ENCODE data around the gene PRKG1. TPM values are rescaled to one million over a fixed set of nuclear protein-coding genes. Genes with fewer than 3 reads are reported as not detected.

PRKG1 gene
- total and polyA plus RNA-seq, 4 donors, result 0.46 to 5.1 (median 1.5) TPM

DNA sequence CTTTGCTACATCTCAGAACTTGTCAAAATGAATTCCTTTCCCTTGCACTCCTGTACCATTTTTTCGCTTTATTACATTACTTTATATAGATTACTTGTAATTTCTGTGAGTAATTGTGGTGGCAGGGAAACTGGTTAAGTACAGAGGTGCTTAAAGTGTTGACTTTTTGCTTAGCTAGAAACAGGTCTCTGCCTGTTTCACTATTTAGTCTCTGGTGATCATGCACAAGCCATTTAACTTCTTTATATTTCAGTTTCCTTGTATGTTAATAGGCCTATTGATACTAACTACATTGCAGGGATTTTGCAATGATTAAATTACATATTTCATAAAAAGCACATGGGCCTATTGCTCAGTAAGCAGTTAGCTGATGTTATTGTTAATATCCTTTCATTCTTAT, 233.8 kb downstream of the PRKG1 start:
- Histone ChIP-seq H3K27me3 (ENCODE audit: control insufficient read depth in 4 of 4, insufficient read depth in 4 of 4, low read length in 3 of 4) (peaks cover 0 to 3% (median 0%) of the 10 kb centered on the region in 4 donors), H3K27ac (ENCODE audit: low read depth in 1 of 2, low read length in 2 of 2) (no peak overlapping the region), H3K9ac (ENCODE audit: low read depth in 1 of 2, low read length in 2 of 2) (no peak overlapping the region), H3K9me3 (ENCODE audit: control insufficient read depth in 4 of 4, low read length in 3 of 4) (peaks cover 0 to 4% (median 0%) of the 10 kb centered on the region in 4 donors), H3K36me3 (ENCODE audit: control insufficient read depth in 4 of 4, insufficient read depth in 3 of 4, low read depth in 1 of 4, low read length in 3 of 4) (no peaks in the 10 kb centered on the region), H3K4me3 (ENCODE audit: low read depth in 1 of 3, low read length in 3 of 3) (no peak overlapping the region), H3K4me1 (ENCODE audit: control insufficient read depth in 4 of 4, insufficient read depth in 4 of 4, low read length in 3 of 4) (no peaks in the 10 kb centered on the region)
- no peak for DNase-seq (ENCODE audit: low spot score)
- WGBS, result 59% methylated on average over 1 of the region's 1 CpG
- no peak for TF ChIP-seq YY1 (IDR thresholded peaks at IDR 0.05)
- TF ChIP-seq MAX (IDR thresholded peaks at IDR 0.05), result no peak
- TF ChIP-seq, protein P1, sequence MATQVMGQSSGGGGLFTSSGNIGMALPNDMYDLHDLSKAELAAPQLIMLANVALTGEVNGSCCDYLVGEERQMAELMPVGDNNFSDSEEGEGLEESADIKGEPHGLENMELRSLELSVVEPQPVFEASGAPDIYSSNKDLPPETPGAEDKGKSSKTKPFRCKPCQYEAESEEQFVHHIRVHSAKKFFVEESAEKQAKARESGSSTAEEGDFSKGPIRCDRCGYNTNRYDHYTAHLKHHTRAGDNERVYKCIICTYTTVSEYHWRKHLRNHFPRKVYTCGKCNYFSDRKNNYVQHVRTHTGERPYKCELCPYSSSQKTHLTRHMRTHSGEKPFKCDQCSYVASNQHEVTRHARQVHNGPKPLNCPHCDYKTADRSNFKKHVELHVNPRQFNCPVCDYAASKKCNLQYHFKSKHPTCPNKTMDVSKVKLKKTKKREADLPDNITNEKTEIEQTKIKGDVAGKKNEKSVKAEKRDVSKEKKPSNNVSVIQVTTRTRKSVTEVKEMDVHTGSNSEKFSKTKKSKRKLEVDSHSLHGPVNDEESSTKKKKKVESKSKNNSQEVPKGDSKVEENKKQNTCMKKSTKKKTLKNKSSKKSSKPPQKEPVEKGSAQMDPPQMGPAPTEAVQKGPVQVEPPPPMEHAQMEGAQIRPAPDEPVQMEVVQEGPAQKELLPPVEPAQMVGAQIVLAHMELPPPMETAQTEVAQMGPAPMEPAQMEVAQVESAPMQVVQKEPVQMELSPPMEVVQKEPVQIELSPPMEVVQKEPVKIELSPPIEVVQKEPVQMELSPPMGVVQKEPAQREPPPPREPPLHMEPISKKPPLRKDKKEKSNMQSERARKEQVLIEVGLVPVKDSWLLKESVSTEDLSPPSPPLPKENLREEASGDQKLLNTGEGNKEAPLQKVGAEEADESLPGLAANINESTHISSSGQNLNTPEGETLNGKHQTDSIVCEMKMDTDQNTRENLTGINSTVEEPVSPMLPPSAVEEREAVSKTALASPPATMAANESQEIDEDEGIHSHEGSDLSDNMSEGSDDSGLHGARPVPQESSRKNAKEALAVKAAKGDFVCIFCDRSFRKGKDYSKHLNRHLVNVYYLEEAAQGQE (IDR thresholded peaks at IDR 0.05), result no peak
- no peak for TF ChIP-seq EGR1 (IDR thresholded peaks at IDR 0.05; ENCODE audit: low read depth in 2 of 2)
- TF ChIP-seq, protein P2, sequence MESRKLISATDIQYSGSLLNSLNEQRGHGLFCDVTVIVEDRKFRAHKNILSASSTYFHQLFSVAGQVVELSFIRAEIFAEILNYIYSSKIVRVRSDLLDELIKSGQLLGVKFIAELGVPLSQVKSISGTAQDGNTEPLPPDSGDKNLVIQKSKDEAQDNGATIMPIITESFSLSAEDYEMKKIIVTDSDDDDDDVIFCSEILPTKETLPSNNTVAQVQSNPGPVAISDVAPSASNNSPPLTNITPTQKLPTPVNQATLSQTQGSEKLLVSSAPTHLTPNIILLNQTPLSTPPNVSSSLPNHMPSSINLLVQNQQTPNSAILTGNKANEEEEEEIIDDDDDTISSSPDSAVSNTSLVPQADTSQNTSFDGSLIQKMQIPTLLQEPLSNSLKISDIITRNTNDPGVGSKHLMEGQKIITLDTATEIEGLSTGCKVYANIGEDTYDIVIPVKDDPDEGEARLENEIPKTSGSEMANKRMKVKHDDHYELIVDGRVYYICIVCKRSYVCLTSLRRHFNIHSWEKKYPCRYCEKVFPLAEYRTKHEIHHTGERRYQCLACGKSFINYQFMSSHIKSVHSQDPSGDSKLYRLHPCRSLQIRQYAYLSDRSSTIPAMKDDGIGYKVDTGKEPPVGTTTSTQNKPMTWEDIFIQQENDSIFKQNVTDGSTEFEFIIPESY (IDR thresholded peaks at IDR 0.05), result no peak
- no peak for TF ChIP-seq NR2F2 (IDR thresholded peaks at IDR 0.05)
- TF ChIP-seq TAF1 (conservative IDR thresholded peaks at IDR 0.05), result no peak
- no peak for TF ChIP-seq FOXA1 (IDR thresholded peaks at IDR 0.05)
- no peak for TF ChIP-seq SP1 (IDR thresholded peaks at IDR 0.05)
- no peak for TF ChIP-seq FOXA2 (IDR thresholded peaks at IDR 0.05)
- TF ChIP-seq CTCF (IDR thresholded peaks at IDR 0.05; ENCODE audit: low read depth, low read length, missing input control), result no peak
- no peak for TF ChIP-seq JUND (IDR thresholded peaks at IDR 0.05)
- no peak for TF ChIP-seq GABPA (IDR thresholded peaks at IDR 0.05 in 1 of 2, conservative IDR thresholded peaks at IDR 0.05 in 1 of 2)
- TF ChIP-seq RAD21 (IDR thresholded peaks at IDR 0.05), result no peak
- TF ChIP-seq HNF4G (IDR thresholded peaks at IDR 0.05), result no peak
- TF ChIP-seq HNF4A (conservative IDR thresholded peaks at IDR 0.05), result no peak
- TF ChIP-seq ATF3 (IDR thresholded peaks at IDR 0.05), result no peak

- no peak overlapping the region for H3K9ac ChIP-seq (ENCODE audit: low read depth in 1 of 2, low read length in 2 of 2)
- H3K9me3 ChIP-seq (ENCODE audit: control insufficient read depth in 4 of 4, low read length in 3 of 4), result peaks cover 0 to 4% (median 0%) of the 10 kb centered on the region in 4 donors
- H3K27me3 ChIP-seq (ENCODE audit: control insufficient read depth in 4 of 4, insufficient read depth in 4 of 4, low read length in 3 of 4), result no peaks in the 10 kb centered on the region
- no peak overlapping the region for H3K4me3 ChIP-seq (ENCODE audit: low read depth in 1 of 3, low read length in 3 of 3)
- no peaks in the 10 kb centered on the region for H3K36me3 ChIP-seq (ENCODE audit: control insufficient read depth in 4 of 4, insufficient read depth in 3 of 4, low read depth in 1 of 4, low read length in 3 of 4)
- 77% methylated on average over 2 of the region's 2 CpGs for WGBS
- no peak for DNase-seq (ENCODE audit: low spot score)
- H3K27ac ChIP-seq (ENCODE audit: low read depth in 1 of 2, low read length in 2 of 2), result no peak overlapping the region
- no peaks in the 10 kb centered on the region for H3K4me1 ChIP-seq (ENCODE audit: control insufficient read depth in 4 of 4, insufficient read depth in 4 of 4, low read length in 3 of 4)
- TF ChIP-seq CTCF (IDR thresholded peaks at IDR 0.05; ENCODE audit: low read depth, low read length, missing input control), result no peak
- no peak for TF ChIP-seq FOXA1 (IDR thresholded peaks at IDR 0.05)
- TF ChIP-seq, protein P1 (IDR thresholded peaks at IDR 0.05), result no peak
- no peak for TF ChIP-seq NR2F2 (IDR thresholded peaks at IDR 0.05)
- TF ChIP-seq ATF3 (IDR thresholded peaks at IDR 0.05), result no peak
- TF ChIP-seq FOXA2 (IDR thresholded peaks at IDR 0.05), result no peak
- TF ChIP-seq SP1 (IDR thresholded peaks at IDR 0.05), result no peak
- TF ChIP-seq GABPA (IDR thresholded peaks at IDR 0.05 in 1 of 2, conservative IDR thresholded peaks at IDR 0.05 in 1 of 2), result no peak
- TF ChIP-seq HNF4G (IDR thresholded peaks at IDR 0.05), result no peak
- TF ChIP-seq MAX (IDR thresholded peaks at IDR 0.05), result no peak
Measured at GRCh38 chr10:51311228-51311627, 236.9 kb downstream of the PRKG1 start.
